ENCODE measurements around the gene SREK1. TPM values are rescaled to one million over a fixed set of nuclear protein-coding genes. Genes with fewer than 3 reads are reported as not detected.

Gene SREK1
- total and polyA plus RNA-seq, 9 of the 15 experiments (the other 6 are each of a cell fraction or from before 2014, with no cell fraction given) = 40.8 to 128 (median 81.9) TPM

DNA sequence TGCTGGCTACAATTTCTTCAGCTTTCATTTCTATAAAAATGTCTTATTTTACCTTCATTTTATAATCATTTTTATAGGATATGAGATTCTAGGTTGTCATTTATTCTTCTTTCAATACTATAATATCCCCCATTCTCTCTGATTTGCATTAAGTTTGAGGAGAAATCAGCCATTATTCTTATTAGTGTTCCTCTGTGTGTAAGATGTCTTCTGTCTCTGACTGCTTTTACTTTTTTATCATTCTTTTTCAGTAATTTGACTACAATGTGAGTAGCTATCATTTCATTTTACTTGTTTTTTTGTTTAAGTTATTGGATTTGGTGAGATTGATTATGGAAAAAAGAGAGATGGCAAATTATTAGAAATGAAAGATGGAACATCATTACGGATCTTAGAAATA, 13.6 kb upstream of the SREK1 start (continued):
- TF ChIP-seq FOXP1 (CRISPR knock-in tag; IDR thresholded peaks at IDR 0.05) (no peak), KLF16 (IDR thresholded peaks at IDR 0.05) (no peak), ZC3H11A (IDR thresholded peaks at IDR 0.05; ENCODE audit: low read depth, low read length) (no peak), ETV5 (CRISPR knock-in tag; IDR thresholded peaks at IDR 0.05; ENCODE audit: low read depth) (no peak), POLR3A (IDR thresholded peaks at IDR 0.05; ENCODE audit: borderline replicate concordance, extremely low read depth, insufficient read depth, insufficient read length) (no peak), ZKSCAN8 (CRISPR knock-in tag; IDR thresholded peaks at IDR 0.05) (no peak), CHCHD3 (CRISPR knock-in tag; IDR thresholded peaks at IDR 0.05) (no peak), ILF3 (IDR thresholded peaks at IDR 0.05; ENCODE audit: borderline replicate concordance) (no peak), MEF2A (IDR thresholded peaks at IDR 0.05; ENCODE audit: control insufficient read depth, low read depth, low read length) (no peak)
- TF ChIP-seq, protein P1, sequence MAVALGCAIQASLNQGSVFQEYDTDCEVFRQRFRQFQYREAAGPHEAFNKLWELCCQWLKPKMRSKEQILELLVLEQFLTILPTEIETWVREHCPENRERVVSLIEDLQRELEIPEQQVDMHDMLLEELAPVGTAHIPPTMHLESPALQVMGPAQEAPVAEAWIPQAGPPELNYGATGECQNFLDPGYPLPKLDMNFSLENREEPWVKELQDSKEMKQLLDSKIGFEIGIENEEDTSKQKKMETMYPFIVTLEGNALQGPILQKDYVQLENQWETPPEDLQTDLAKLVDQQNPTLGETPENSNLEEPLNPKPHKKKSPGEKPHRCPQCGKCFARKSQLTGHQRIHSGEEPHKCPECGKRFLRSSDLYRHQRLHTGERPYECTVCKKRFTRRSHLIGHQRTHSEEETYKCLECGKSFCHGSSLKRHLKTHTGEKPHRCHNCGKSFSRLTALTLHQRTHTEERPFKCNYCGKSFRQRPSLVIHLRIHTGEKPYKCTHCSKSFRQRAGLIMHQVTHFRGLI (CRISPR knock-in tag; IDR thresholded peaks at IDR 0.05) = no peak
- TF ChIP-seq, protein P2, sequence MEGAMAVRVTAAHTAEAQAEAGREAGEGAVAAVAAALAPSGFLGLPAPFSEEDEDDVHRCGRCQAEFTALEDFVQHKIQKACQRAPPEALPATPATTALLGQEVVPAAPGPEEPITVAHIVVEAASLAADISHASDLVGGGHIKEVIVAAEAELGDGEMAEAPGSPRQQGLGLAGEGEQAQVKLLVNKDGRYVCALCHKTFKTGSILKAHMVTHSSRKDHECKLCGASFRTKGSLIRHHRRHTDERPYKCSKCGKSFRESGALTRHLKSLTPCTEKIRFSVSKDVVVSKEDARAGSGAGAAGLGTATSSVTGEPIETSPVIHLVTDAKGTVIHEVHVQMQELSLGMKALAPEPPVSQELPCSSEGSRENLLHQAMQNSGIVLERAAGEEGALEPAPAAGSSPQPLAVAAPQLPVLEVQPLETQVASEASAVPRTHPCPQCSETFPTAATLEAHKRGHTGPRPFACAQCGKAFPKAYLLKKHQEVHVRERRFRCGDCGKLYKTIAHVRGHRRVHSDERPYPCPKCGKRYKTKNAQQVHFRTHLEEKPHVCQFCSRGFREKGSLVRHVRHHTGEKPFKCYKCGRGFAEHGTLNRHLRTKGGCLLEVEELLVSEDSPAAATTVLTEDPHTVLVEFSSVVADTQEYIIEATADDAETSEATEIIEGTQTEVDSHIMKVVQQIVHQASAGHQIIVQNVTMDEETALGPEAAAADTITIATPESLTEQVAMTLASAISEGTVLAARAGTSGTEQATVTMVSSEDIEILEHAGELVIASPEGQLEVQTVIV (CRISPR knock-in tag; IDR thresholded peaks at IDR 0.05; ENCODE audit: borderline replicate concordance) = no peak
